Measurements from ENCODE around the gene LIME1.

LIME1 gene, protein sequence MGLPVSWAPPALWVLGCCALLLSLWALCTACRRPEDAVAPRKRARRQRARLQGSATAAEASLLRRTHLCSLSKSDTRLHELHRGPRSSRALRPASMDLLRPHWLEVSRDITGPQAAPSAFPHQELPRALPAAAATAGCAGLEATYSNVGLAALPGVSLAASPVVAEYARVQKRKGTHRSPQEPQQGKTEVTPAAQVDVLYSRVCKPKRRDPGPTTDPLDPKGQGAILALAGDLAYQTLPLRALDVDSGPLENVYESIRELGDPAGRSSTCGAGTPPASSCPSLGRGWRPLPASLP
- 3.2 to 3.4 reads per million in 2 donors for total RNA-seq

DNA sequence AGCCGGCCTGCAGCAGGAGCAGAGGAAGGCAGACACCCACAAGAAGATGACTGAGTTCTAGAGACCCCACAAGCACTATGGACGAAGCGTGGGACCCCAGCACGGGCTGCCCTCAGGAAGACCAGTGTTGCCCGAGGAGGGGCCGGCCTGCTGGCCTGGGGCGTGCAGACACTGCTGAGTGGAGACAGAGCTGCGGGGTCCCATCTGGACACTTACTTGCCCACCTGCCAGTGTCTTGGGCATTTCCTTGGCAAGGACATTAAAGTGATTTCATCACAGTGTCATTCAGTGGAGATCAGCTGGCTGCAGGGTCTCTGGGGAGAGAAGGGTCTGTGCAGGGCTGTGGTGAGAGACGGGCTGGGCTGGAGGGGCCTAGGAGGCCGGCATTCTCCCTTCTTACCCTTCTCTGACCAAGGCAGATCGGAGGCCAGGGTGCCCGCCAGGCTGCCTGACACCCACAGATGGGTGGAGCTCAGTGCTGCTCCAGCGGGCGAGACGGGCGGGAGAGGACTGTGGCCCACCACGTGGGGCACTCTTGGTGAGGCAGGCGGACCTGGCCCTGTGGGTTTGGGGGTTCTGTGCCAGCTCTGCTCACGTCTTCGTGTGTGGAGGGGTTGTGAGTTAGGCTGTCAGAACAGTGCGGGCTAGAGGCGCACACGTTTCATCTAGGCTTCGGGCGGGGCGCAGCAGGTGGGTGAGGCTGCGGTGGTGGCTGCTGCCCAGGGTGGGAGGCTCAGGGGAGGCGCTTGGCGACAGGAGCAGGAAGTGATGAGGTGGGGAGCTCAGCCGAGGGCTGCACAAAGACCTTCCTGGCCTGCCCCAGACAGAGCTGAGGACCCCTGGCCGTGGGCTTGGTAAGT, at the start of gene LIME1:
Gene LIME1, plus strand, starts transcription at position 806 of the 860 bp plus-strand sequence. CDS start 886 bp downstream, outside the sequence.
- DNase-seq, result peak; percentile 37 to 95 (median 79)

DNA sequence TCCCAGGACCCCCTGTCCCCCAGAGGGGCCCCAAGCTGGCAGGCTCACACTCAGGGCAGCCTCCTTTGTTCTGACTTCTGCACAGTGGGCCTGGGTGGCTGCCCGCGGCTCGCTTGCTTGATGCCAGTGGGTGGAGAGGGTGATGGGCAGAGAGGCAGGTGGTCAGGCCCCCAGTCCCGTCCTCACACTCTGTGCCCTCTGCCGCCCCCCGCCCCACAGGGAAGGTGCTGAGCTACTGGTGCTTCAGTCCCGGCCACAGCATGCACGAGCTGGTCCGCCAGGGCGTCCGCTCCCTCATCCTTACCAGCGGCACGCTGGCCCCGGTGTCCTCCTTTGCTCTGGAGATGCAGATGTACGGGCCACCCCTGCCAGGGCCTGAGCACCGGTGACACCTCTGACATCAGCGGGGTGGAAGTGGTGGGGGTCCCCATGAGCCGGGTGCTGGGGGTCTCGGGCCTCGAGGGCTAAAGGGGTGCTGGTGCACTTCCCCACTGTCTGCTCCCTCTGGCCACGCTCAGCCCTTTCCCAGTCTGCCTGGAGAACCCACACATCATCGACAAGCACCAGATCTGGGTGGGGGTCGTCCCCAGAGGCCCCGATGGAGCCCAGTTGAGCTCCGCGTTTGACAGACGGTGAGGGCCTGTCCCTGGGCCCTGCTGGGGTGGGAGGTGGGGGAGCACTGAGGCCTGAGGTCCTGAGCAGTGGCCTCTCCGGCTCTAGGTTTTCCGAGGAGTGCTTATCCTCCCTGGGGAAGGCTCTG, 48.9 kb upstream of the LIME1 start:
- no peak for DNase-seq

DNA sequence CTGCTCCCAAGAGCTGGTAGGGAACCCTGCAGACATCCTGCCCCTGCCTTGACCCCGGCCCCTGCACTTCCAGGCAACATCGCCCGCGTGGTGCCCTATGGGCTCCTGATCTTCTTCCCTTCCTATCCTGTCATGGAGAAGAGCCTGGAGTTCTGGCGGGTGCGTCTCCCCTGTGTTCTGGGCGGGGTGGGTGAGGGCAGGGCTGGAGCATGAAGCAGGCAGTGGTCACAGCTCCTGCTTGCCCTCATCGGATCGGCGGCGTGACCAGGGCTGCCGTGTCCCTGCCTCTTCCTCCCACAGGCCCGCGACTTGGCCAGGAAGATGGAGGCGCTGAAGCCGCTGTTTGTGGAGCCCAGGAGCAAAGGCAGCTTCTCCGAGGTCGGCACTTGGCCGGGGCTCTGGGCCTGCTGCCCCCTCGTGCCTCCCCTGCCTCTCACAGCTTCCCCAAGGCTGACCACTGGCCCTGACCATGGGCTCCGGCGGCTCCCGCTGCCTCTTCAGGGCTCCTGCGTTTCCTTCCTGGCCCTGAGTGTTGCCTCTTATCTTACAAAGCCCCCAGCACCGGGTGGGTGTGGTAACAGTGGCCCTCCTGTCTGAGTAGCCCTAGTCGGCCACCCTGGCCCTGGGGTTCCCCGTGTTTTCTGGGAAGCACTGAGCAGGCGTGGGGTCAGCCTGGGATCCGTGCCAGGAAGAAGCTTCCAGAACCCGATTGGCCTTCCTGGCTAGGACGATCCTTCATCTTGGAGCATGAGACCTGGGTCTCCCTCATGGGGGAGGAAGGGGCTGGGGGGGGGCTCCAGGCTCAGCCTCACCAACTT, 48.0 kb upstream of the LIME1 start:
- DNase-seq, result no peak

DNA sequence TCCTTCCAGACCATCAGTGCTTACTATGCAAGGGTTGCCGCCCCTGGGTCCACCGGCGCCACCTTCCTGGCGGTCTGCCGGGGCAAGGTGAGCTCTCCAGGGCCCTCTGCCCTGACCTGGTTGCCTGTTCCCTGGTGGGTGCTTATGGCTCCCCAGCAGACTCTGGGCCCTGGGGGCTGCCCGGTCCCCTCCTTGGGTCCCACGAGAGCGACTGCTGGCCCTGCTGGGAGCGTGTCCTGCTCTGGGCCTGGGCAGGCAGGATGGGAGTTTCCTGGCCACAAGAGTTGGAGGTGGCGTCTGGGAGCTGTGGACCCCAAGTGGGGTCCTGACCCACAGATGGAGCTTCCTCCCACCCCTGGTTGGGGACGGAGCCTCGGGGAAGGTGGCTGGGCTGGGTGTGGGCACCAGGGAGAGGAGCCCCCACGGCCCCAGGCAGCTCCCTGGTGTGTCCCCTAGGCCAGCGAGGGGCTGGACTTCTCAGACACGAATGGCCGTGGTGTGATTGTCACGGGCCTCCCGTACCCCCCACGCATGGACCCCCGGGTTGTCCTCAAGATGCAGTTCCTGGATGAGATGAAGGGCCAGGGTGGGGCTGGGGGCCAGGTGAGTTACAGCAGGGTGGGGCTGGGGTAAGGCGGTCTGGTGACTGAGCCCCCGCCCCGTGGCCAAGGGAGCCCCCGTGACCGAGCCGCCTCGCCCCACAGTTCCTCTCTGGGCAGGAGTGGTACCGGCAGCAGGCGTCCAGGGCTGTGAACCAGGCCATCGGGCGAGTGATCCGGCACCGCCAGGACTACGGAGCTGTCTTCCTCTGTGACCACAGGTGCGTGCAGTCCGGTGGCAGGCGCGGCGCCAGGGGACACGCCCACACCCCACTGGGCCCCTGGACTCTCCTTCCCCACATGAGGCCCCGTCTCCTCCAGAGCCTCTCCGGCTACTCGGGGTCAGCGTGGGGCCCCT, 47.1 kb upstream of the LIME1 start:
- no peak for DNase-seq

DNA sequence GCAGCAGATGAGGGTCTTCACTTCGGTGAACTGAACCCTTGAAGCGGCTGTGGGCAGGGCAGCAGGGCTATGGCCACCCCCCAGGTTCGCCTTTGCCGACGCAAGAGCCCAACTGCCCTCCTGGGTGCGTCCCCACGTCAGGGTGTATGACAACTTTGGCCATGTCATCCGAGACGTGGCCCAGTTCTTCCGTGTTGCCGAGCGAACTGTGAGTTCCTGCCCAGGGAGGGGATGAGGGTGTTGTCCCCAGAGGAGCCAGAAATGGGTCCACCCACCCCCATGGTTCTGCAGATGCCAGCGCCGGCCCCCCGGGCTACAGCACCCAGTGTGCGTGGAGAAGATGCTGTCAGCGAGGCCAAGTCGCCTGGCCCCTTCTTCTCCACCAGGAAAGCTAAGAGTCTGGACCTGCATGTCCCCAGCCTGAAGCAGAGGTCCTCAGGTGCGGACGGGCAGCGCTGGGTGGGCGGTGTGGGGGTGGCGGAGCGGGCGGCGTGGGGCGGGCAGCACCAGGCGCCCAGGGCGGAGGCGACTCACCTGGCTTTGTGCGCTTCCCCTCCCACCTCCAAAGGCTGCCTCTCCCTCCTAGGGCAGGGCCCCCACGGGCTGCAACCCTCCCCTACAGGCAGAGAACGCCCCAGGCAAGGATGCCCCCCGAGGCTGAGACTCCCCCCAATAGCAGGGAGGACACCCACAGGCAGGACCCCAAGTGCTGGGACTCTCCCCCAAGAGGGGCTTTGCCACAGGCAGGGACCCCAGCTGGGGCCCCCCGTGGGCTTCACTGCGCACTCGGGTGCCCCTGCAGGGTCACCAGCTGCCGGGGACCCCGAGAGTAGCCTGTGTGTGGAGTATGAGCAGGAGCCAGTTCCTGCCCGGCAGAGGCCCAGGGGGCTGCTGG, 46.2 kb upstream of the LIME1 start:
- no peak for DNase-seq

DNA sequence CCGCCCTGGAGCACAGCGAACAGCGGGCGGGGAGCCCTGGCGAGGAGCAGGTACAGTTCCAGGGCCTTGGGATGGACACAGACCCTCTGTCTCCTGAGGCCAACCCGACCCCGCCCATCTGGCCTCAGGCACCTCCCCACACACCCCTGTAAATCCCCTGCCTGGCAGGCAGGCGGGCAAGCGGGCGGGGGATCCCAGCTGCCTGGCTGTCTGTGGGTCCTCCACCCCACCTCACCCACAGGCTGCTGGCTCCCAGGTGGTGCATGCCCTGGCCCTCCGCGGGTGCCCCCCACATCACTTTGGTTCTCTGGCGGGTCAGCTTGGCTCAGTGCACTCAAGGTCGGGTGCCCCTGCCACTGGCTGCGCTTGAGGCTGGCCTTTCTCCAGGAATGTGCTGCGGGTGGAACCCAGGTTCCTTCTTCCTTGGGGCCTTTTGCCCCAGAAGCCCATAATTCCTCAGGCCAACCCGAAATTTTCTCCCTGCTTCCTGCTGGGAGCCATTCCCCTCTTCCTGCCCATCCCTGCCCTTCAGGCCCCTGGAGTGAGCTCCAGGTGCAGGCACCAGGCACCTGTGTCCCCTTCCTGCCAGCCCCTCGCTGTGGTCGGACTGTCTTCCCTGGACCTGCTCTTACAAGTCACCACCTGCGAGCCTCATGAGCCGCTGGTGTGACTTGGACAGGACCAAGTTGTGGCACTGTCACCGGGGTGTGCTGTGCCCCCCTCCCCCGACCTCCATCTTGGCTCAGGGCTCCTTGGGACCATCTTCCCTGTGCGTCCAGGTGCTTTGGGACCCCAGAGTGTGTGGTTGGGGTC, 45.4 kb upstream of the LIME1 start:
- no peak for DNase-seq

DNA sequence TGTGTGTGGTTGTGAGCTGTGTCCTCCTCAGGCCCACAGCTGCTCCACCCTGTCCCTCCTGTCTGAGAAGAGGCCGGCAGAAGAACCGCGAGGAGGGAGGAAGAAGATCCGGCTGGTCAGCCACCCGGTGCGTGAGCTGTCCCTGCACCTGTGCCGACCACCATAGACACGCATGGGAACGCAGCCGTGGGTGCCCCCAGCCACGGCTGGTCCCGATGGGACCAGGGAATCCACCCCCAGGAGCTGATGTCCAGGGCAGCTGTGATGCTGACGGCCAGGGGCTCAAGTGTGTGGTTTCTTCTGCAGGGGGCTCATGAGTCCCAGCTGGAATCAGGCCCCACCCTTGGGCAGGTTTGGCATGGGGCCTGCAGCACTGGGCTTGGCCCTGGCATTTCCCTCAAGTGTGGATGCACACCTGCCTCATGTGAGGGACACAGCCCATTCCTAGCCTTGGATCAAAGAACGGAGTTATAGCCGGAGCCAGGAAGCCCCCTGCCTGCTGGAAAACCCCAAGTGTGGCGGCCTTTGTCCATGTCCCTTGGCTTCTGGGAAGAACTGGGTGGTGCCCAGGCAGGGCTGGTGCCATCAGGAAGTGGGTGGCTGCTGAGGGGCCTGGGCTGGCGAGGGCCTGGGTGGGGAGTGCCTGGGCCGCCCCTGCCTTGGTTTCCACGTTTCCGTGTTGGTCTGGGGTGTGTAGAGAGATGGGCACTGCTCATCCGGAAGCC, 44.6 kb upstream of the LIME1 start:
- no peak for DNase-seq

DNA sequence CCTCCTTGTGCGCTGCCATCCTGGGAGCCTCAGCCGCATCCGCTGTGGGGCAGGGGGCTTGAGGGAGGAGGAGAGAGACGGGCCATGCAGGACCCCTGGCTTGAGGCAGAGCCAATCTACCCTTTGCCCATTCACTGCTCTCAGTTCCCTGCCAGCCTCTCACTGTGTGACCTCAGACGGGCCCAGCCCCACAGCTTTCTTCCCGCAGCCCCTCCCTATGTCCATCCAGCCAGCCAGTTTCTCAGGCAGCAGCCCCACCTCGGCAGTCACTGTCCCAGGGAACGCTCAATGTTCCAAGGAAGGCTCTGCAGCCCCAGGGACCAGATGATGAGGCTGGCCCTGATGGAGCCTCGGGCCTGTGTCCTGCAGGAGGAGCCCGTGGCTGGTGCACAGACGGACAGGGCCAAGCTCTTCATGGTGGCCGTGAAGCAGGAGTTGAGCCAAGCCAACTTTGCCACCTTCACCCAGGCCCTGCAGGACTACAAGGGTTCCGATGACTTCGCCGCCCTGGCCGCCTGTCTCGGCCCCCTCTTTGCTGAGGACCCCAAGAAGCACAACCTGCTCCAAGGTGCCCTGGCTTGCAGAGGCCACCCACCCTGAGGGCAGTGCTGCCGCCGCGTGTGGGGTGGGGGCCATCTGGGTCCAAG, 43.9 kb upstream of the LIME1 start:
- DNase-seq, result no peak

DNA sequence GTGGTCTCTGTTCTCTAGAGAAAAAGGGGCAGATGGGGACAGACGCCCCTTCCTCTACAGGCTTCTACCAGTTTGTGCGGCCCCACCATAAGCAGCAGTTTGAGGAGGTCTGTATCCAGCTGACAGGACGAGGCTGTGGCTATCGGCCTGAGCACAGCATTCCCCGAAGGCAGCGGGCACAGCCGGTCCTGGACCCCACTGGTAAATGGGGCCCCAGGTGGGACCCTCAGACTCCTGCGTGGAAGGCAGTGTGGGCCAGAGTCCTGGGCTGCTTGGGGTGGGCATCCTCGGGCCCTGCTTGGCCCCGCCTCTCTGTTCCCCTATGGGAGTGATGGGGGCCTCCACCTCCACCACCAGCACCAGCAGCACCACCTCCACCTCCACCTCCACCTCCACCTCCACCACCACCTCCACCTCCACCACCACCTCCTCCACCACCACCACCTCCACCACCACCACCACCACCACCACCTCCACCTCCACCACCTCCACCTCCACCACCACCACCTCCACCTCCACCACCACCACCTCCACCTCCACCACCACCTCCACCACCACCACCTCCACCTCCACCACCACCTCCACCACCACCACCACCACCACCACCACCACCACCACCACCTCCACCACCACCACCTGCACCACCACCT, 43.3 kb upstream of the LIME1 start:
- DNase-seq, result no peak

DNA sequence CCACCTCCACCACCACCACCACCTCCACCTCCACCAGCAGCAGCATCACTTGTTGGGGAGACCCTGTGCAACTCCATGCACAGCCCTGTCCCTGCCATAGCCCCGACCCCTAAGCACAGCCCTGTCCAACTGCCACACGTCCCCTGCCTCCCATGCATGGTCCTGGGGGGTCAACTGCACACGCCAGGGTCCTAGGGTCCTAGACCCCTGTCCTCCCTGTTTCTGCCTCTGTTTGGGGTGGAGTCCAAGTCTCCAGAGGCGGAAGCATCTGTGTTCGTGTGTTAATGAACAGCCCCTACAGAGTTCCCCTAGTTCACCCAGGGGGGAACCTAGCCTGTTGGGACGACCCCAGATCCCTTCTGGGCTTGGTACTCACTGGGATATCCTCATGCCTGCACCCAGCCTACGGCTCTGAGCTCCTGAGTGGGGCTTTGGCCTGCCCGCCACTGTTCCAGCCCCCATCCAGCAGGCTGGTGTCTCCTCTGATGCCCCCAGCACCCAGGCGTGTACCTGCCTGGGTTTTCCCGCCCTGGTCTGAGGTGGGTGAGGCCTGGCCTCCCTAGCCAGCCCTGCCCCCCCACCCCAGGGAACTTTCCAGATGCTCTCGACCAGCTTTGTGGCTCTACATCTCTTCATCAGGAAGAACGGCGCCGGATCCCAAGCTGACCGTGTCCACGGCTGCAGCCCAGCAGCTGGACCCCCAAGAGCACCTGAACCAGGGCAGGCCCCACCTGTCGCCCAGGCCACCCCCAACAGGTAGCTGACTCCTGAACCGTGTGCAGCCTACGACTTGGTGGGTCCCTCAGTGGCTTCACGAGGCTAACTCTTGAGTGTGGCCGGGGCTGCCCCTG, 42.5 kb upstream of the LIME1 start:
- DNase-seq, result no peak

DNA sequence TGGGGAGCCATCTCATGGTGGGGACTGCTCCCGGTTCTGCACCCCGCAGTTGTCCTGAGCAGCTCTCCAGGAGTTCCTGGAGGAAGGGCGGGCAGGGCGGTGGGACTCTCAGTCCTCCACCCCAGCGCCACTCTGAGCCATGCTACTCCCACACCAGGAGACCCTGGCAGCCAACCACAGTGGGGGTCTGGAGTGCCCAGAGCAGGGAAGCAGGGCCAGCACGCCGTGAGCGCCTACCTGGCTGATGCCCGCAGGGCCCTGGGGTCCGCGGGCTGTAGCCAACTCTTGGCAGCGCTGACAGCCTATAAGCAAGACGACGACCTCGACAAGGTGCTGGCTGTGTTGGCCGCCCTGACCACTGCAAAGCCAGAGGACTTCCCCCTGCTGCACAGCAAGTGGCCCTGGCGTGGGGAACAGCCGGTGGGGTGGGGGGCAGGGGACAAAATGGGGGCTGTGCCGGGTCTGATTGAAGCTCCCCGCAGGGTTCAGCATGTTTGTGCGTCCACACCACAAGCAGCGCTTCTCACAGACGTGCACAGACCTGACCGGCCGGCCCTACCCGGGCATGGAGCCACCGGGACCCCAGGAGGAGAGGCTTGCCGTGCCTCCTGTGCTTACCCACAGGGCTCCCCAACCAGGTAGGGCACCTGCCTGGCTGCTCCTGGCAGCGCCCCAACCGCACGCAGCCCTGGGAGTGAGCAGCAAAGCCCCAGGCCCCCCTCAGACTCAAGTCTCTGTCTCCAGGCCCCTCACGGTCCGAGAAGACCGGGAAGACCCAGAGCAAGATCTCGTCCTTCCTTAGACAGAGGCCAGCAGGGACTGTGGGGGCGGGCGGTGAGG, 41.7 kb upstream of the LIME1 start:
- DNase-seq, result no peak

DNA sequence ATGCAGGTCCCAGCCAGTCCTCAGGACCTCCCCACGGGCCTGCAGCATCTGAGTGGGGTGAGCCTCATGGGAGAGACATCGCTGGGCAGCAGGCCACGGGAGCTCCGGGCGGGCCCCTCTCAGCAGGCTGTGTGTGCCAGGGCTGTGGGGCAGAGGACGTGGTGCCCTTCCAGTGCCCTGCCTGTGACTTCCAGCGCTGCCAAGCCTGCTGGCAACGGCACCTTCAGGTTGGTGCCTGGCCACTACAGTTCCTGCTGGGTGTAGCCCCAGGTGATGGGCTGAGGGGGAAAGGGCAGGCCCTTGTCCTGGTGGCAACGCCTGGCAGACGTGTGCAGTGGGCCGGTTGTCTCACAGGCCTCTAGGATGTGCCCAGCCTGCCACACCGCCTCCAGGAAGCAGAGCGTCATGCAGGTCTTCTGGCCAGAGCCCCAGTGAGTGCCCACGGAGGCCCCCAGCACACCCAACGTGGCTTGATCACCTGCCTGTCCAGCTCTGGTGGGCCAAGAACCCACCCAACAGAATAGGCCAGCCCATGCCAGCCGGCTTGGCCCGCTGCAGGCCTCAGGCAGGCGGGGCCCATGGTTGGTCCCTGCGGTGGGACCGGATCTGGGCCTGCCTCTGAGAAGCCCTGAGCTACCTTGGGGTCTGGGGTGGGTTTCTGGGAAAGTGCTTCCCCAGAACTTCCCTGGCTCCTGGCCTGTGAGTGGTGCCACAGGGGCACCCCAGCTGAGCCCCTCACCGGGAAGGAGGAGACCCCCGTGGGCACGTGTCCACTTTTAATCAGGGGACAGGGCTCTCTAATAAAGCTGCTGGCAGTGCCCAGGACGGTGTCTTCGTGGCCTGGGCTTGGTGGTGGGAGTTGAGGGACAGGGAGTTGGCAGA, 40.8 kb upstream of the LIME1 start:
- no peak for DNase-seq

DNA sequence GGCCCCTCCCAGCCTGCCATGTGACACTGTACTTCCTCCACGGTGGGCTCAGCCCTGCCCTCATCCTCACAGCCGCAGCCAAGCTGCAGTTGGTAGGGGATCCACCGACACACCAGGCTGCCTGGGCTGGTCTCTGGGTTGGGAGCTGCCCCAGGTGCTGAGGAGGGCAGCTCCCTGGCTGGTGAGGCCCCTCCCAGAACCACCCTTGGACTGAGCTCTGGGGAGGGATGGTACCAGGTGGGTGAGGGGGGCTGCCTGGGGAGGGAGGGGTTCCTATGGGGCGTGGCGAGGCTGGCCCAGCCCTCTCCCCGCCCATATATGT, 40.2 kb upstream of the LIME1 start:
- DNase-seq, result peak in 1 of 5 experiments; percentile 35

DNA sequence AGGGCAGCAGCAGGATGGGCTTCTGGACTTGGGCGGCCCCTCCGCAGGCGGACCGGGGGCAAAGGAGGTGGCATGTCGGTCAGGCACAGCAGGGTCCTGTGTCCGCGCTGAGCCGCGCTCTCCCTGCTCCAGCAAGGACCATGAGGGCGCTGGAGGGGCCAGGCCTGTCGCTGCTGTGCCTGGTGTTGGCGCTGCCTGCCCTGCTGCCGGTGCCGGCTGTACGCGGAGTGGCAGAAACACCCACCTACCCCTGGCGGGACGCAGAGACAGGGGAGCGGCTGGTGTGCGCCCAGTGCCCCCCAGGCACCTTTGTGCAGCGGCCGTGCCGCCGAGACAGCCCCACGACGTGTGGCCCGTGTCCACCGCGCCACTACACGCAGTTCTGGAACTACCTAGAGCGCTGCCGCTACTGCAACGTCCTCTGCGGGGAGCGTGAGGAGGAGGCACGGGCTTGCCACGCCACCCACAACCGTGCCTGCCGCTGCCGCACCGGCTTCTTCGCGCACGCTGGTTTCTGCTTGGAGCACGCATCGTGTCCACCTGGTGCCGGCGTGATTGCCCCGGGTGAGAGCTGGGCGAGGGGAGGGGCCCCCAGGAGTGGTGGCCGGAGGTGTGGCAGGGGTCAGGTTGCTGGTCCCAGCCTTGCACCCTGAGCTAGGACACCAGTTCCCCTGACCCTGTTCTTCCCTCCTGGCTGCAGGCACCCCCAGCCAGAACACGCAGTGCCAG, 39.7 kb upstream of the LIME1 start, which contains the start of gene TNFRSF6B:
Gene TNFRSF6B, plus strand, starts transcription at position 25 of the 729 bp plus-strand sequence. Its CDS starts 116 bp downstream, at position 141.
- DNase-seq, result peak in 1 of 5 experiments; percentile 31
